AG04449 (cell line): Measurements from ENCODE around the gene ANKMY1.

Experiments used
- CTCF ChIA-PET: fragments of 350-600 bp; formaldehyde crosslinking; extraction: SDS; loops from one replicate; lab custom pipeline; 2021; ENCODE audit warnings: antibody characterized with exemption; lab: Yijun Ruan, JAX
- POLR2A ChIA-PET: fragments of 400-600, 350-600 bp; formaldehyde crosslinking; extraction: SDS; loops from one replicate; lab custom pipeline; 2020; ENCODE audit warnings: antibody characterized with exemption, inconsistent platforms; lab: Yijun Ruan, JAX
- DNase-seq: peaks from one replicate; pipeline ENCODE4 v3.0.0-alpha.2; 2010; ENCODE audit warnings: low read depth, low spot score
- H3K4me3 ChIP-seq: 2 replicates; pipeline ENCODE4 v1.5.1; 2011; ENCODE audit warnings: low read depth, mild to moderate bottlenecking, control low read depth, low read length
- CTCF ChIP-seq: IDR thresholded peaks from one replicate; pipeline ENCODE4 v1.5.1; 2011; ENCODE audit warnings: mild to moderate bottlenecking, moderate library complexity, low read length, control low read depth, inconsistent platforms; ENCODE audit not compliant: insufficient read depth; ENCODE audit errors: missing control alignments

ANKMY1 gene

DNA sequence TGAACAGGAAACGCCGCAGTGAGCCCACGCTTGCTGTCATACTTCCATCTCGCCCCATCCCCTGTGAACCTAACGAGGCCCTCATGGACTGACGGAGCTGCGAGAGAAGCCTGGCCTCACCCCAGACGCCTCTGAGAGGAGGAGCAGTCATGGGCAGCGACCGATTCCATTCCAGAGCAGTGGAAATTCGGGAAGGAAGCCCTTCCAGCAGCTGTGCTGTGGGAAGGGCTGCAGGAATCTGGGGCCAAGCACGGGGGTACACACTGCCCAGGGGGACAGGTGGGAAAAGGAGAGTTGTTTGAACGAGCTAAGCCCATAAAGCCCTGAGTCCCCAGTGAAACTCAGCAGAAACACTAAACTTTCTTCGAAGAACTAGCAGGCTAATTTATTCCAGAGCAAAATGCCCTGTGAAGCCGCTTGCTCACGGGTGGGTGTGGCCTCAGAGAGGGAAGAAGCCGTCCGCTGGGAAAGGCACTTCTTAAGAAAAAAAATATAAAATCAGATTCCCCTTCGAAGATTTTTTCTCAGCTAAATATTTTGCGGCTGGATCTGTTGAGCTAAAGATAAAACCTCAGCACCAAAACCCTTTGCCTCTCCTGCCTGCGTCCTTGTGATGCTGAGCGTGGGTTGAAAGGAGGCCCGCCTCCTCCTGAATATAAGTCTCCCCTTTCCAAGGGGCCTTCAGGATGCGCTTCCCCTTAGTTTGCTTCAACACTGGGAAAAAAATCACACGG is 38.2 kb downstream of the ANKMY1 start:
- no peak for DNase-seq
- no peak for TF ChIP-seq CTCF
- CTCF ChIA-PET: interaction anchor here (1.0 to 2.0 kb wide), 5 partner anchors 9 to 321 kb away, joined by 3 to 8 read pairs (median 4); no protein-coding TSS in a partner anchor
- H3K4me3 ChIP-seq: peak overlapping the region; percentile 34
- POLR2A ChIA-PET: interaction anchor here (0.7 kb wide), 1 partner anchor 12 kb away, joined by 3 read pairs; no protein-coding TSS in a partner anchor

GRCh38 chr2:240518981-240519380 is 38.8 kb downstream of the ANKMY1 start:
- no peak overlapping the region for H3K4me3 ChIP-seq
- DNase-seq: no peak
- ChIA-PET POLR2A (no interaction called here), CTCF (interaction anchor here (0.9 to 2.0 kb wide), 4 partner anchors 8 to 322 kb away, joined by 3 to 8 read pairs (median 4); no protein-coding TSS in a partner anchor)
- TF ChIP-seq CTCF: no peak

GRCh38 chr2:240517342-240517741 is 40.4 kb downstream of the ANKMY1 start:
- ChIA-PET POLR2A (no interaction called here), CTCF (interaction anchor here (1.0 to 2.0 kb wide), 4 partner anchors 48 to 327 kb away, joined by 3 to 10 read pairs (median 6); no protein-coding TSS in a partner anchor)
- DNase-seq: no peak
- no peak overlapping the region for H3K4me3 ChIP-seq
- no peak for TF ChIP-seq CTCF

GRCh38 chr2:240514631-240515030 is 43.2 kb downstream of the ANKMY1 start:
- ChIA-PET CTCF (interaction anchor here (0.6 to 5.3 kb wide), 35 partner anchors 8 to 332 kb away, joined by 3 to 98 read pairs (median 6); partner anchors contain the start of gene CAPN10), POLR2A (no interaction called here)
- TF ChIP-seq CTCF: no peak
- no peak for DNase-seq
- no peak overlapping the region for H3K4me3 ChIP-seq

- TF ChIP-seq CTCF: peak; percentile 93
- peak; percentile 47 for DNase-seq
- H3K4me3 ChIP-seq: no peak overlapping the region
- CTCF ChIA-PET: interaction anchor here (0.6 to 5.3 kb wide), 53 partner anchors 8 to 450 kb away, joined by 3 to 98 read pairs (median 4); partner anchors contain the start of gene CAPN10
- POLR2A ChIA-PET: interaction anchor here (1.0 kb wide), 1 partner anchor 10 kb away, joined by 4 read pairs; no protein-coding TSS in a partner anchor
Measured at GRCh38 chr2:240513549-240514287, 44.1 kb downstream of the ANKMY1 start.
